ENCODE measurements around the gene CAPN11.

CAPN11 gene

GRCh38 chr6:44216677-44217331 lies 58.2 kb downstream of the CAPN11 start, which contains the start of gene MYMX:
Gene MYMX (plus strand): TSS chr6:44216926. CDS start chr6:44217472, 546 bp downstream.
- H3K27me3 ChIP-seq (ENCODE audit: insufficient read depth, insufficient read length), result no peaks in the 10 kb centered on the region
- H3K9me3 ChIP-seq (ENCODE audit: insufficient read depth, low read length), result no peaks in the 10 kb centered on the region
- H3K36me3 ChIP-seq (ENCODE audit: insufficient read depth, insufficient read length, low read length), result no peaks in the 10 kb centered on the region
- no peak for DNase-seq (ENCODE audit: low read depth, low spot score)
- H3K9ac ChIP-seq (ENCODE audit: insufficient read length, low read depth), result peak within 1 kb of the TSS; percentile 75
- TF ChIP-seq SUZ12 (IDR thresholded peaks at IDR 0.05; ENCODE audit: extremely low read depth, insufficient read depth, insufficient read length) (no peak), ZNF274 (IDR thresholded peaks at IDR 0.05; ENCODE audit: low read depth, low read length) (no peak), YY1 (IDR thresholded peaks at IDR 0.05; ENCODE audit: insufficient read depth, insufficient read length) (no peak)
- peaks cover 11% of the 10 kb centered on the region for H3K4me1 ChIP-seq (ENCODE audit: insufficient read depth, insufficient read length)
- no peak within 1 kb of the TSS for H3K4me3 ChIP-seq (ENCODE audit: insufficient read length, low read depth)

DNA sequence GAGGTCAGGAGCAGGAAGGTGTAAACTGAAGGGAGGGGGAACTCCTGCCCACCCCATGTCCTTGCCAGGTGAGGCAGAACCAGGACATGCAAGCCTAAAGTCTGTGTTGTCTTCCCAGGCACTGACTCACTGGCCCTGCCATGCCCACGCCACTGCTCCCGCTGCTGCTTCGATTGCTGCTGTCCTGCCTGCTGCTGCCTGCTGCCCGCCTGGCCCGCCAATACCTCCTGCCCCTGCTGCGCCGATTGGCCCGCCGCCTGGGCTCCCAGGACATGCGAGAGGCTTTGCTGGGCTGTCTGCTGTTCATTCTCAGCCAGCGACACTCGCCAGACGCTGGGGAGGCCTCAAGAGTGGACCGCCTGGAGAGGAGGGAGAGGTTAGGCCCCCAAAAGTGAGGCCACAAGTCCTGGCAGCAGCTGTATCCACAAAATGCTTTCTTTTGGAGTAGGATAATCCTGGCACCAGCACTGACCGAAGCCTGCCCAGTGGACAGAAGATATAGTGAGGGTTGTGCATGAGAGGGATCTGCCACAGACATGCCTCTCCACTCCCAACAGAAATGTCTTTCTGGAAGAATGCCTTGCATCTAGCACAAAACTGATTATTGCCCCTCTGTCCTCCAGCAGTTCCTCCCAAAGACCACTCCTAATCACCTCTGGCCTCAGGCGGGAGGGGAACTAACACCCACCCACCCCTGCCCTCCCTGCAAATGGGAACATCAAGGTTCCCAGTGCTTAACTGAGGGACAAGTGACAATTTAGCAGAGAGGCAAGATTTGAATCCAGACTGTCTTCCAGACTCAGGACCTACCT lies 58.9 kb downstream of the CAPN11 start:
- no peak for TF ChIP-seq ZNF274 (IDR thresholded peaks at IDR 0.05; ENCODE audit: low read depth, low read length)
- no peak for TF ChIP-seq SUZ12 (IDR thresholded peaks at IDR 0.05; ENCODE audit: extremely low read depth, insufficient read depth, insufficient read length)
- no peak for TF ChIP-seq YY1 (IDR thresholded peaks at IDR 0.05; ENCODE audit: insufficient read depth, insufficient read length)
- H3K9ac ChIP-seq (ENCODE audit: insufficient read length, low read depth), result peak overlapping the region; percentile 75
- H3K4me1 ChIP-seq (ENCODE audit: insufficient read depth, insufficient read length), result peaks cover 12% of the 10 kb centered on the region
- no peak overlapping the region for H3K4me3 ChIP-seq (ENCODE audit: insufficient read length, low read depth)
- peaks cover under 1% of the 10 kb centered on the region for H3K27me3 ChIP-seq (ENCODE audit: insufficient read depth, insufficient read length)
- no peaks in the 10 kb centered on the region for H3K36me3 ChIP-seq (ENCODE audit: insufficient read depth, insufficient read length, low read length)
- H3K9me3 ChIP-seq (ENCODE audit: insufficient read depth, low read length), result no peaks in the 10 kb centered on the region
- DNase-seq (ENCODE audit: low read depth, low spot score), result no peak

DNA sequence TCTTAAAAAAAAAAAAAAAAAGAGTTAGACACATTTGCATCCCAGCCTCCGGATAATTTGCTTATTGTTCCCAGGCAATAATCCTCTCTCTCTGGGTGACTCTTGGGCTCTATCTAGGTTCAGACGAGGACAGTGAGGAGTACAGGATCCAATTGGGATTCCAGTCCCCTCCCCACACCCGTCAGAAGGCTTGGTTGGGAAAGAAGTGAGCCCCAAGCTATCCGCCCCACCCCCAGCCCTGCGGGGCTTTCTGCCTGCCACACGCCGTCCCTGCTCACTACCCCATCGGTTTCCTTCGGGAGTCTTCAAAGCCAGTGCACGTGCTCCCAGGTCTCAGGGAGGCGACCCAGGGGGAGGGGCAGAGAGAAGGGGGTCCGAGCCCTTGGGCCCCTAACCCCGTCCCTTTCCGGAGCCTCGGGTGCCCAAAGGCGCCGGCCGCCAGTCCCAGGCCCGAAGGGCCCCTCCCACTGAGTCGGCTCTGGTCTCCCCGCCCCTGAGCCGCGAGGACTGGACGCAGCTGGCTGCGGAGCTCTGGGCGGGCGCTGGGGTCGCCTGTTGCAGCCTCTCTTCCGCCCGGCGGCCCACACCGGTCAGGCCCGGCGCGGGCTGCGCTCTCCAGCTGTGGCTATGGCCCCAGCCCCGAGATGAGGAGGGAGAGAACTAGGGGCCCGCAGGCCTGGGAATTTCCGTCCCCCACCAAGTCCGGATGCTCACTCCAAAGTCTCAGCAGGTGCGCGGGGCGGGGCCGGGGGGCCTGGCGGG lies 60.6 kb downstream of the CAPN11 start:
- DNase-seq (ENCODE audit: low read depth, low spot score), result peak; percentile 77
- Histone ChIP-seq H3K9me3 (ENCODE audit: insufficient read depth, low read length) (no peaks in the 10 kb centered on the region), H3K27me3 (ENCODE audit: insufficient read depth, insufficient read length) (peaks cover 7% of the 10 kb centered on the region), H3K4me3 (ENCODE audit: insufficient read length, low read depth) (peak overlapping the region; percentile 46), H3K36me3 (ENCODE audit: insufficient read depth, insufficient read length, low read length) (no peaks in the 10 kb centered on the region), H3K9ac (ENCODE audit: insufficient read length, low read depth) (peak overlapping the region; percentile 85), H3K4me1 (ENCODE audit: insufficient read depth, insufficient read length) (peaks cover 14% of the 10 kb centered on the region)
- TF ChIP-seq SUZ12 (IDR thresholded peaks at IDR 0.05; ENCODE audit: extremely low read depth, insufficient read depth, insufficient read length) (no peak), YY1 (IDR thresholded peaks at IDR 0.05; ENCODE audit: insufficient read depth, insufficient read length) (no peak), ZNF274 (IDR thresholded peaks at IDR 0.05; ENCODE audit: low read depth, low read length) (no peak)

GRCh38 chr6:44219815-44220784 lies 61.5 kb downstream of the CAPN11 start:
- H3K4me3 ChIP-seq (ENCODE audit: insufficient read length, low read depth), result peak overlapping the region; percentile 26
- TF ChIP-seq ZNF274 (IDR thresholded peaks at IDR 0.05; ENCODE audit: low read depth, low read length) (no peak), SUZ12 (IDR thresholded peaks at IDR 0.05; ENCODE audit: extremely low read depth, insufficient read depth, insufficient read length) (no peak), YY1 (IDR thresholded peaks at IDR 0.05; ENCODE audit: insufficient read depth, insufficient read length) (no peak)
- H3K9ac ChIP-seq (ENCODE audit: insufficient read length, low read depth), result peak overlapping the region; percentile 61
- peaks cover 16% of the 10 kb centered on the region for H3K4me1 ChIP-seq (ENCODE audit: insufficient read depth, insufficient read length)
- H3K36me3 ChIP-seq (ENCODE audit: insufficient read depth, insufficient read length, low read length), result no peaks in the 10 kb centered on the region
- DNase-seq (ENCODE audit: low read depth, low spot score), result no peak
- H3K27me3 ChIP-seq (ENCODE audit: insufficient read depth, insufficient read length), result peaks cover 7% of the 10 kb centered on the region
- H3K9me3 ChIP-seq (ENCODE audit: insufficient read depth, low read length), result no peaks in the 10 kb centered on the region

GRCh38 chr6:44220913-44221290 lies 62.3 kb downstream of the CAPN11 start:
- Histone ChIP-seq H3K36me3 (ENCODE audit: insufficient read depth, insufficient read length, low read length) (peaks cover 2% of the 10 kb centered on the region), H3K27me3 (ENCODE audit: insufficient read depth, insufficient read length) (peaks cover 7% of the 10 kb centered on the region), H3K9me3 (ENCODE audit: insufficient read depth, low read length) (no peaks in the 10 kb centered on the region), H3K9ac (ENCODE audit: insufficient read length, low read depth) (no peak overlapping the region), H3K4me1 (ENCODE audit: insufficient read depth, insufficient read length) (peaks cover 20% of the 10 kb centered on the region), H3K4me3 (ENCODE audit: insufficient read length, low read depth) (no peak overlapping the region)
- TF ChIP-seq ZNF274 (IDR thresholded peaks at IDR 0.05; ENCODE audit: low read depth, low read length) (no peak), SUZ12 (IDR thresholded peaks at IDR 0.05; ENCODE audit: extremely low read depth, insufficient read depth, insufficient read length) (no peak), YY1 (IDR thresholded peaks at IDR 0.05; ENCODE audit: insufficient read depth, insufficient read length) (no peak)
- no peak for DNase-seq (ENCODE audit: low read depth, low spot score)

DNA sequence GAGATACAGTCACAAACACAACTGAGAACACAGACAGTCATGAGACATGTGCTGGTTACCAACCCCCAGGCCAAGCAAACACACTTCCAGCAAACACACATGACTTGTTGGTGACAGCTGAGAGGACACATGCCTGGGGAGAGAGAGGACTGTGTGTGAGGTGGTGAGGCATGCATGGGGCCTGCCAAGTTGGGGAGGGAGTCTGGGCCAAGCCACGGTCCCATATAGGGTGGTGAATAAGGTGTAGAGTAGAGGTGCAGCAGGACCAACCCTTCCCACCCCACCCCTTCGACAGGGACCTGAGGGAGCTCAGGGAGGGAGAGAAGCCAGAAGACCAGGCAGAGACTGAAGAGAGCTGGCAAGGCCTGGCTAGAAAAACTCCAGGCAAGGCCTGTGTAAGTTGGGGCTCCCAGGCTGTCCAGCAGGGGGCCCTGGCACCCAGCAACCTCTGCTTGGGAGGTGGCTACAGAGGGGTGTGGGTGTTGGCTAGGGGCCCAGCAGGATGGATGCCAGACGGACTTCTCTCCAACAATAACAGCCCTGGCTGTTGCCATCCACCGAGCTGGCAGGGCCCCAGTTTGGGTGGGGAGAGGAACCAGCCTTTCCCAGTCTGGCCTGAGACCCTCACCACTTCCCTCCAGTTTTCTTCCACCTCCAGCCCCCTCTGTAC lies 62.8 kb downstream of the CAPN11 start:
- Histone ChIP-seq H3K4me3 (ENCODE audit: insufficient read length, low read depth) (no peak overlapping the region), H3K4me1 (ENCODE audit: insufficient read depth, insufficient read length) (peaks cover 22% of the 10 kb centered on the region), H3K9me3 (ENCODE audit: insufficient read depth, low read length) (no peaks in the 10 kb centered on the region), H3K36me3 (ENCODE audit: insufficient read depth, insufficient read length, low read length) (peaks cover 4% of the 10 kb centered on the region), H3K27me3 (ENCODE audit: insufficient read depth, insufficient read length) (peaks cover 7% of the 10 kb centered on the region), H3K9ac (ENCODE audit: insufficient read length, low read depth) (peak overlapping the region; percentile 50)
- no peak for DNase-seq (ENCODE audit: low read depth, low spot score)
- TF ChIP-seq ZNF274 (IDR thresholded peaks at IDR 0.05; ENCODE audit: low read depth, low read length) (no peak), YY1 (IDR thresholded peaks at IDR 0.05; ENCODE audit: insufficient read depth, insufficient read length) (no peak), SUZ12 (IDR thresholded peaks at IDR 0.05; ENCODE audit: extremely low read depth, insufficient read depth, insufficient read length) (no peak)
